GM19240 (cell line): ENCODE data around the gene ABCG1.

Source experiments
- DNase-seq: peaks from one replicate; pipeline ENCODE4 v3.0.0; 2011; ENCODE audit warnings: low spot score; ENCODE audit not compliant: insufficient read length

ABCG1 gene

DNA sequence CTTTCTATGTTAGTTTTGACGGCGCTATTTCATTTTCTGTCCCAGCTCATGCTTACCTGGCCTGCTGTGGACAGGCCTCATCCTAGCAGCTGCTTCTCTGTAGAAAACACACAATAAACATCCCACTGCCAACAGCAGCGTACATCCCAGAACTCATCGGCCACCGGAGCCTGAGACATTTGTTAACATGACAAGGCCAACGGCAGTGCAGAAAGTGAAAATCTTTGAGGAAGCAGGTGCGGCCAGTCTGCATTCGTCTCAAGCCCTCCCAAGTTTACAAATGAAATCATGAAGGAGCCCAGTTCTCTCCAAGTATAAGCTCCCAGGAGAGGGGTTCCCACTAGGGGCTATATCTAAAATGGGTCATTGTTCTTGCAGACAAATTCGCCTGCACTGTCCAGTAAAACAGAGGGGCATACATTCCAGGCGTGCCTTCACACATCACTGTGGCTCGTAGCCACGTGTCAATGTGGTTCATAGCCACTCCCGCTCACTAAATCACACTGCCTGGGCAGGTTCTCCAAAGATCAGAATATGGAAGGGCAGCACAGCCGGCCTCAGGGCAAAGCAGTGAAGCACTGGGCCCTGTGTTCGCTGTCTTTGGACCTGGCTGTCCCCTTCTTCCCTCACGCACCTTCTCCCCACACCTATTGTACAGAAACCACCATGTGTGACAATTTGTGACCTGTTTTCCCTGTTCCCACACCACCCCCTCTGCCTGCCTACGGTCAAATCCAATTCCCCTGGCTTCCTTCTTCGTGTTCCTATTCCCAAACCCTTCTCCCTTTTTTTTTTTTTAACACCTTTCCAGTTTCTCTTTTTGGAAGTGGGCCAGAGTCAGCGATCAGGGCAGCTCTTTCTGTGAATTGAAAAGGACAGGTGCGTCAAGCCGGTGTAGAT lies 27.0 kb upstream of the ABCG1 start:
- DNase-seq, result no peak

- DNase-seq, result no peak
These were observed 25.7 kb upstream of the ABCG1 start for GRCh38 chr21:42193131-42193671.

DNA sequence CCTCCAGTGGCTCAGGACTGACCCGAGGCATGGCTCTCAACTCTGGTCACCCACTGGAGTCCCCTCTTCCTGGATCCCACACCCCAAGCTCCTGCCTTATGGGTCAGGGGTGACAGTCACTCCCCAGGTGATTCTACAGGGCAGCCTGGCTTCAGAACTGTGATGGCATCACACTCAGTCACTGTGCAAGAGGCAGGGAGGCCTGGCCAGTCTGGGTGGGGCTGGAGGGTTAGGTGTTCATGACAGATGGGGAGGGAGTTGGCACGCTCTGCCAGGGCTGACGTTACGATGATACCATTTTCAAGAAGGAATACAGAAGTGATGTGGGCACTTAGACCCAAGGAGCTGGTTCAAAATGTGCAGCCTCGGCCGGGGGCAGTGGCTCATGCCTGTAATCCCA lies 25.2 kb upstream of the ABCG1 start:
- DNase-seq, result no peak

GRCh38 chr21:42194863-42195262 lies 24.1 kb upstream of the ABCG1 start:
- no peak for DNase-seq

DNA sequence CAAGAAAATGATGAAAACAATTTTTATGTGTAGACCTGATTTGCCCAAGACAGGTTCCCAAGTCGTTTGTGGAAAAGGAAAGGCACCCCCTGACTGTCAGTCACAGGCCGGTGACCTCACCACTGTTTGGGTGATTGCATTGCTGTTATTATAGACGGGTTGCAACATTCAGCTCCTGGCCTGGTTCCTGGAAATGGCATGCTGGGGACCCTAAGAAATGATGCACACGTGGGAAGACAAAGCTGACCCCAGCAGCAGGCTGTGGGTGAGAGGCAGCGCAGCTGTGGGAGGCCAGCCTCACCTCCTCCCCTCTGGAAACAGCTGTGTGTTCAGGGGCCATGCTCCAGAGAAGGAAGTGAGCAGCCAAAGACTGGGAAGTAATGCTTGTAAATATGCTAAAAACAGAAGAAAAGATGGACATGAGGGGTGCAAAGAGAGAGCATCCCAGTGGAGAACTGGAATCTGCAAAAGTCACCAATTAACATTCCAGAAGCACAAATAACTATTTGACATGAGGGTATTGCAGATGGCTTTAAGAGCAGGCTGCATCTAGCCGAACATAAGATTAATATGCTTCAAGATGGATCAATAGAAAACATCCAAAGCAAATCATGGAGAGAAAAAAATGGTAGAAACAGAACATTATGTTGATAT lies 23.4 kb upstream of the ABCG1 start:
- no peak for DNase-seq

DNA sequence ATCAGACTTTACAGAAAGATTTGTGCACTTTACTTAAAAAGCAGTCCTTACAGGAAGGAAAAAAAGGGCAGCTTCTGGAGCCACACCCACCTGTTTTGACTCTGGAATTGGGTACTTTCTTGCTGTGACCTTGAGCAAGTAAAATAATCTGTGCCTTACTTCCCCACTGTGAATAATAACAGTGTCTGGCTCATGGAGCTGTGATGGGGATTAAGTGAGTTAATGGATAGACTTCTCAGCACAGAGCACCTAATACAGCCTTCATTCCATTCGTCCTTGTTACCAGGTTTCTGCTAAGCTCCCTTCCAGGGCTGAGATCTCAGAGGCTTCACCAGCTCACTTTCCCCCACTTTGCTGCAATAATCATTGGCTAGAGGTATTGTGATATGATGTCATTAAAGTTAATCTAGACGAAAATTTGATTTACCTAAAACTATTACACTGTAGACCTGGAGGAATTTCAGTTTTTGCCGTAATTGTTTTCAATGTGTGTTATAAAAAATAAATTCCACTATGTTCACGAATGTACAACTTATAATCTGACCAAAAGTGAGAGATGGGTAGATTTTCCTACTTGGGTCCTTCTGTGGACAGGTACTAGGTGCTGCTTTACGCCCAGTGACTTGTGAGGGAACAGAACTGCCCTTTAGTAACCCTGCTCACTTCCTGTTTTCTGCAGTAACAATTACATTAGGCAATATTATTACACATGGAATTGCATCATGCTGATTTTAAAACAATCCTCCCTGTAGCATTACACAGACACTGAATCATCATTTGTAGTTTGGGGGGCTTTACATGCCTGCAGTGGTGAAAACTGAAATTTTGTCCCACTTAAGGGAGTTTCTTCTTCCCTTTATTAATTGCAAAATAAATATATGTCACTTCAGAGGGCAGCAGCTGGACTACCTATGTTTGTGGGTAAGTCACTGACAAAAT lies 19.7 kb upstream of the ABCG1 start:
- DNase-seq, result no peak

GRCh38 chr21:42199868-42200463 lies 19.0 kb upstream of the ABCG1 start:
- no peak for DNase-seq

DNA sequence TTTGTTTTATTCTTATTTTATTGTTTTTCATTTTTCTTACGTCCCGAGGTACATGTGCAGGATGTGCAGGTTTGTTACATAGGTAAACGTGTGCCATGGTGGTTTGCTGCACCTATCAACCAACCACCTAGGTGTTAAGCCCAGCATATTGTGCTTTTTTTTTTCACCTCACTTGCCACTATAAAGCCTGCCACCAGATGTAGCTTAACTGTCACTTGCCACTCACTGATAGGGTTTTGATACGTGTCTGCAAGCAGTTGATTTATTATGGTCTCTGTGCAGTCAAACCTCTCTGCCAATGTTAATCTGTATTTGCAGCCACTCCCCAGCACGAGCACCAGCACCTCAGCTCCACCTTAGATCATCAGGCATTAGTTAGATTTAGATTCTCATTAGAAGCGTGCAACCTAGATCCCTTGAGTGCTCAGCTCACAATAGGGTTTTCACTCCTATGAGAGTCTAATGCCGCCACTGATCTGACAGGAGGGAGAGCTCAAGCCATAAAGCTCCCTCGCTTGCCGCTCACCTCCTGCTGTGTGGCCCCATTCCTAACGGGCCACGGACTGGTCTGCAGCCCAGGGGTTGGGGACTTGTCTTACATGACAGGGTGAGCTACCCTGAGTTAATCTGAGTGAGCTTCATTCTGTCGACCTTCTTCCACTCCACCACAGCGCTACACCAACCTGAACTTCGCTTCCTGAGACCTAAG lies 17.9 kb upstream of the ABCG1 start:
- DNase-seq, result no peak

GRCh38 chr21:42201615-42202161 lies 17.3 kb upstream of the ABCG1 start:
- DNase-seq, result no peak

DNA sequence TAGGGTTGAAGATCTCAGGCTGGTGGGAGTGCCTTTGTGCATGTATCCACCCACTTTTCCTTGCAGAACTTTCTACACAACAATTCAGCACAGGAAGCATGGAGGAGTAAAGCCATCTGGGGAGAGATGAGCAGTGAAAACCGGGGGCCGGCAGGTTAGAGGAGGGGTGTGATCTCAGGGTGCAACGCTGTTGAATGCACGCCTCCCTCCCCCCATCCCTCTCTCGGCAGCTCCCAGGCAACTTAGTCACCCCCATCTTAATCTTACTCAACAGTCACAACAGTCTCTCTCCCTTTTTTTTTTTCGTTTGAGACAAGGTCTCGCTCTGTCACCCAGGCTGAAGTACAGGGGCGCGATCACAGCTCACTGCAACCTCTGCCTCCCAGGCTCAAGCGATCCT lies 16.6 kb upstream of the ABCG1 start:
- no peak for DNase-seq

DNA sequence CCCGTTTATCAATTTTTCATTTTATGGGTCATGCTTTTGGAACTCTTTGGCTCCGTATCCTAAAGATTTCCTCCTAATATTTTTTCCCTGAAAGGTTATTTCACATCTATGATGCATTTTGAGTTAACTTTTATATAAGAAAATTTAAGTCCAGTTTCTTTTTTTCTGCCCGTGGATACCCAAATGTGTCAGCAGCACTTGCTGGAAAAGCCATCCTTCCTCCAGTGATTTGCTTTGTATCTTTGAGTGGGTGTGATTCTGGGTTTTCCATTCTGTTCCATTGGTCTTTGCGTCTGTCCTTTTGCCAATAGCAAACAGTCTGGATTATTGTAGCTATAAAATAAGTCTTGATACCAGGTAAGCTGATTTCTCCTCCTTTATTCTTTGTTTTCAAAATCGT lies 15.6 kb upstream of the ABCG1 start:
- DNase-seq, result no peak

GRCh38 chr21:42203936-42204335 lies 15.0 kb upstream of the ABCG1 start:
- no peak for DNase-seq

GRCh38 chr21:42207426-42207825 lies 11.5 kb upstream of the ABCG1 start:
- no peak for DNase-seq

DNA sequence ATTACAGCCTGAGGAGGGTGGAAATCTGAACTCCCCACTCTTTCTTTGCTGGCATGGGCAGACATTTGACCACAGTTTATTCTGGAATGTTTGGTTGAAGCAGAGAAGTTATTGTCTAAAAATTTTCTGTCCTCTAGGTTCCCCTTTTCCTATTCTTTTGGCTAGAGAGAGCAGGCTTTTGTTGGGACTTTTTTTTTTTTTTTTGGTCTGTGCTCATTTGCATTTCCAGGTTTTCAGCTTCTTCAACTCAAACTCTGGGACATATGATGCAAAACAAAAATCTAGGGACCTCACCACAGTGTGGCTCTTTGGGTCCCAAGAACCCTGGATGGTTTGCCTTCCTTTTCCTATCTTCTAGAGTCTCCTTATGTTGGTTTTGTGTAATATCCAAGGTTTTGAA lies 10.9 kb upstream of the ABCG1 start:
- DNase-seq, result no peak

- no peak for DNase-seq
These were observed 10.0 kb upstream of the ABCG1 start for GRCh38 chr21:42208801-42209490.

GRCh38 chr21:42209801-42210479 lies 9.0 kb upstream of the ABCG1 start:
- no peak for DNase-seq

GRCh38 chr21:42212266-42212665 lies 6.7 kb upstream of the ABCG1 start:
- DNase-seq, result no peak

DNA sequence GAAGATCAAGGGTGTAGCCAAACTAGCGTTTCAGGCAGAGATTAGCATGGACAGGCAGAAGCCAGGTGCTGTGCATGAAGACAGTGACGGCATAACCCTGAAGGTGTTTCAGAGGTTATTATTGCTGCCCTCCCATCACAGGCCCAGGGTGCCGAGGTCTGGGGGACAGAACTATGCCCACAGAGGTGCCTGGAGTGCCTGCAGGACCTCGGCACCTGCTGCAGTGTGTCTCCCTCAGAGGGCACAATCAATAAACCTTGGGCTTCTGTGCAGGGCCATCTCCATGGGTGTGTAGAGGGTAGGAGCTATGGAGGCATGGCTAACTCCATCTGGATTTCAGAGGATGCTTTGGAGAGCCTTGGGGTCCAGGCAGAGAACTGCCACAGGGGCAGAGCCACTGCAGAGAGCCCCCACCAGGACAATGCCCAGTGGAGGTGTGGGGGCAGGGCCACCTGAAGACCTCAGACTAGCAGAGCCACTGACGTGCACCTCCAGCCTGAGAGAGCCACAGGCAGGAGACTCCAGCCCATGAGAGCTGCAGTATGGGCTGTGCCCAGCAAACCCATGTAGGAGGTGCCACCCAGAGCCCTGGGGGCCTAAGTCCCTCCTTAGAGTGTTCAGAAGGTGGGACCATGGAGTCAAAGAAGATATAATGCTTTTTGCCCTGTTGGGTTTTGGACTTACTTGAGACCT lies 5.7 kb upstream of the ABCG1 start:
- DNase-seq, result no peak
